Peyer's patch (tissue), 4 donors: ENCODE measurements around the gene RAPSN.

Experiments
- CTCF ChIP-seq, 6 experiments: fragments of 450-650 bp in 4 of 6; fragments of 200-600 bp in 2 of 6; sonication (generic) in 1 of 6; IDR thresholded peaks; one replicate each; pipeline ENCODE4 v1.5.1; 2017 to 2019; ENCODE audit warnings: antibody characterized with exemption in 6 of 6, mild to moderate bottlenecking in 3 of 6, moderate library complexity in 1 of 6
- POLR2A ChIP-seq, 2 donors: fragments of 450-650 bp; IDR thresholded peaks; one replicate each; pipeline ENCODE4 v1.5.1; 2017; ENCODE audit warnings: antibody characterized with exemption in 2 of 2, mild to moderate bottlenecking in 2 of 2, moderate library complexity in 2 of 2

- TF ChIP-seq CTCF (IDR thresholded peaks at IDR 0.05) (no peak), POLR2A (IDR thresholded peaks at IDR 0.05) (no peak)
Observed at GRCh38 chr11:47437218-47437745, 11.7 kb downstream of the RAPSN start.
